ENCODE results near the gene SKOR1. TPM values are rescaled to one million over a fixed set of nuclear protein-coding genes. Genes with fewer than 3 reads are reported as not detected.

SKOR1 gene
- total RNA-seq, 3 donors from 2014 or later (not counting 1 experiment from before 2014, with no cell fraction given), result 2.0 to 2.9 (median 2.1) TPM

DNA sequence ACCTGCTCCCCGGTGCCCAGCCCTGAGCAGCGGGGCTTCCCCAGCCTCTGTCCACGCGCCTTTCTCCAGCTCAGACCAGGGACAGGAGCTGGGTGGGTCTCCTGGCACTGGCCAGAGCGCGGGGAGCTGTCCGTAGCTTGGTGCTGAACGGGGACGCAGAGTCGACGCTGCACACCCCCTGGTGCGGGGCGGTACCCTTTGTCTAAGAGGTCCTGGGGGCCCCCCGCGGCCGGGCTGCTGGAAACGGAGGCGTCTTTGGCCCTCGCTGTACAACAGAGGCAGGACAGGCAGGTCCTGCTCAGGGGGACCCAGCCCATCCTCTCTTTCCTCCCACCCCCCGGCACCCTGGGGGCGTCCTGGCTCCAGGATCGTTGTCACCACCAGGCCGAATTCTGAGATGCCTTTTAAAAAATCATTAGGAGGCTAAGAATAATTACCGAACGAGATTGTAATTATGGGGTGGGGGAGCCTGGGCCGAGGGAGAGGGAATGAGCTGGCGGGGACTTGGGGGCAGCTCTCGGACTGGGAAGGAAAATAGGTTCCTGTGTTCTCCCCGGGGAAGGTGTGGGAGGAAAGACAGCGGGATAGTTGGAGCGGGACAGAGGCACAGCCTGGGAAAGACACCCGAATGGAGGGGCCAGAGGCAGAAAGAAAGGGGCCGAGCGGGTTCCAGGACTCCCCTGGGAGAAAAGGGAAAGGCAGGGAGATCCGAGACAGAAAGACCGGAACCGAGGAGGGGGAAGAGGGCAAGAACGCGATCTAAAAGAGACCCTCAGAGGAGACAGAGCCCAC, 4.1 kb upstream of the SKOR1 start:
- Histone ChIP-seq H3K4me3 (ENCODE audit: low read length) (no peak overlapping the region), H3K27me3 (ENCODE audit: control insufficient read depth, insufficient read depth, low read length) (peaks cover 58% of the 10 kb centered on the region), H3K9me3 (ENCODE audit: control insufficient read depth, insufficient read depth, low read length) (no peaks in the 10 kb centered on the region), H3K36me3 (ENCODE audit: control insufficient read depth, insufficient read depth, low read length) (no peaks in the 10 kb centered on the region), H3K27ac (ENCODE audit: low read length) (no peak overlapping the region), H3K4me1 (ENCODE audit: control insufficient read depth, insufficient read depth, low read length) (peaks cover 30% of the 10 kb centered on the region)
- H3K4me3 Mint-ChIP-seq, result peak overlapping the region; percentile 53
- TF ChIP-seq, protein P1, sequence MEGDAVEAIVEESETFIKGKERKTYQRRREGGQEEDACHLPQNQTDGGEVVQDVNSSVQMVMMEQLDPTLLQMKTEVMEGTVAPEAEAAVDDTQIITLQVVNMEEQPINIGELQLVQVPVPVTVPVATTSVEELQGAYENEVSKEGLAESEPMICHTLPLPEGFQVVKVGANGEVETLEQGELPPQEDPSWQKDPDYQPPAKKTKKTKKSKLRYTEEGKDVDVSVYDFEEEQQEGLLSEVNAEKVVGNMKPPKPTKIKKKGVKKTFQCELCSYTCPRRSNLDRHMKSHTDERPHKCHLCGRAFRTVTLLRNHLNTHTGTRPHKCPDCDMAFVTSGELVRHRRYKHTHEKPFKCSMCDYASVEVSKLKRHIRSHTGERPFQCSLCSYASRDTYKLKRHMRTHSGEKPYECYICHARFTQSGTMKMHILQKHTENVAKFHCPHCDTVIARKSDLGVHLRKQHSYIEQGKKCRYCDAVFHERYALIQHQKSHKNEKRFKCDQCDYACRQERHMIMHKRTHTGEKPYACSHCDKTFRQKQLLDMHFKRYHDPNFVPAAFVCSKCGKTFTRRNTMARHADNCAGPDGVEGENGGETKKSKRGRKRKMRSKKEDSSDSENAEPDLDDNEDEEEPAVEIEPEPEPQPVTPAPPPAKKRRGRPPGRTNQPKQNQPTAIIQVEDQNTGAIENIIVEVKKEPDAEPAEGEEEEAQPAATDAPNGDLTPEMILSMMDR (IDR thresholded peaks at IDR 0.05), result no peak
- H3K27ac Mint-ChIP-seq, result no peak overlapping the region
- H3K27me3 Mint-ChIP-seq (ENCODE audit: low read depth in 2 of 2), result peaks cover 72 to 79% of the 10 kb centered on the region in 2 donors
- ATAC-seq, result peak; percentile 27 to 92 (median 64)
- intact Hi-C loops (cut with micrococcal nuclease), result no loop called here
- DNase-seq, result peak in 1 of 2 donors; percentile 59
- peaks cover 29 to 44% of the 10 kb centered on the region in 2 donors for H3K4me1 Mint-ChIP-seq
- no peaks in the 10 kb centered on the region for H3K36me3 Mint-ChIP-seq
- 8% methylated on average over 39 of the region's 39 CpGs for WGBS (ENCODE audit: insufficient coverage)
- no peaks in the 10 kb centered on the region for H3K9me3 Mint-ChIP-seq

- 6% methylated on average over 43 of the region's 43 CpGs for WGBS (ENCODE audit: insufficient coverage)
- Mint-ChIP-seq H3K4me3 (peak overlapping the region; percentile 53), H3K36me3 (no peaks in the 10 kb centered on the region), H3K4me1 (peaks cover 29 to 45% of the 10 kb centered on the region in 2 donors), H3K9me3 (no peaks in the 10 kb centered on the region), H3K27me3 (ENCODE audit: low read depth in 2 of 2) (peaks cover 68 to 73% of the 10 kb centered on the region in 2 donors), H3K27ac (no peak overlapping the region)
- intact Hi-C loops (cut with micrococcal nuclease), result no loop called here
- H3K4me1 ChIP-seq (ENCODE audit: control insufficient read depth, insufficient read depth, low read length), result peaks cover 33% of the 10 kb centered on the region
- H3K27ac ChIP-seq (ENCODE audit: low read length), result no peak overlapping the region
- H3K9me3 ChIP-seq (ENCODE audit: control insufficient read depth, insufficient read depth, low read length), result no peaks in the 10 kb centered on the region
- no peaks in the 10 kb centered on the region for H3K36me3 ChIP-seq (ENCODE audit: control insufficient read depth, insufficient read depth, low read length)
- no peak overlapping the region for H3K4me3 ChIP-seq (ENCODE audit: low read length)
- DNase-seq, result no peak
- ATAC-seq, result no peak
- peaks cover 61% of the 10 kb centered on the region for H3K27me3 ChIP-seq (ENCODE audit: control insufficient read depth, insufficient read depth, low read length)
- TF ChIP-seq, protein P1 (IDR thresholded peaks at IDR 0.05), result no peak
Observed at GRCh38 chr15:67821784-67822440, 3.4 kb upstream of the SKOR1 start.

GRCh38 chr15:67822537-67823313, 2.6 kb upstream of the SKOR1 start:
- H3K9me3 ChIP-seq (ENCODE audit: control insufficient read depth, insufficient read depth, low read length), result no peaks in the 10 kb centered on the region

More at GRCh38 chr15:67822537-67823313, 2.6 kb upstream of the SKOR1 start:
- Histone ChIP-seq H3K4me3 (ENCODE audit: low read length) (no peak overlapping the region), H3K27ac (ENCODE audit: low read length) (no peak overlapping the region), H3K4me1 (ENCODE audit: control insufficient read depth, insufficient read depth, low read length) (peaks cover 36% of the 10 kb centered on the region), H3K27me3 (ENCODE audit: control insufficient read depth, insufficient read depth, low read length) (peaks cover 61% of the 10 kb centered on the region), H3K36me3 (ENCODE audit: control insufficient read depth, insufficient read depth, low read length) (no peaks in the 10 kb centered on the region)
- peak overlapping the region; percentile 52 for H3K4me3 Mint-ChIP-seq
- H3K4me1 Mint-ChIP-seq, result peaks cover 29 to 45% of the 10 kb centered on the region in 2 donors
- ATAC-seq (peak in 1 of 3 donors; percentile 23), DNase-seq (peak in 1 of 2 donors; percentile 12)
- peaks cover 65 to 67% of the 10 kb centered on the region in 2 donors for H3K27me3 Mint-ChIP-seq (ENCODE audit: low read depth in 2 of 2)
- no peaks in the 10 kb centered on the region for H3K9me3 Mint-ChIP-seq
- H3K27ac Mint-ChIP-seq, result no peak overlapping the region
- TF ChIP-seq, protein P1 (IDR thresholded peaks at IDR 0.05), result no peak
- H3K36me3 Mint-ChIP-seq, result no peaks in the 10 kb centered on the region
- intact Hi-C loops (cut with micrococcal nuclease), result no loop called here
- 5% methylated on average over 46 of the region's 46 CpGs for WGBS (ENCODE audit: insufficient coverage)
